IPS DF 4.7 (cell line): ENCODE data around the gene GATAD2B.
"Not testable (repeated sequence)": the region's sequence is repeated elsewhere in the genome, so short reads cannot be mapped to it uniquely, and the experiment has no call there.

ENCODE experiments used
- DNase-seq: peaks from one replicate; pipeline ENCODE4 v3.0.0-alpha.2; 2013; ENCODE audit warnings: low spot score; ENCODE audit errors: extremely low read depth

Gene GATAD2B

GRCh38 chr1:153840774-153841173, 82.0 kb downstream of the GATAD2B start:
- not testable (repeated sequence) for DNase-seq

- DNase-seq: not testable (repeated sequence)
Observed at GRCh38 chr1:153833968-153834367, 88.8 kb downstream of the GATAD2B start.

- DNase-seq: no peak
Observed at GRCh38 chr1:153833171-153833570, 89.6 kb downstream of the GATAD2B start.

DNA sequence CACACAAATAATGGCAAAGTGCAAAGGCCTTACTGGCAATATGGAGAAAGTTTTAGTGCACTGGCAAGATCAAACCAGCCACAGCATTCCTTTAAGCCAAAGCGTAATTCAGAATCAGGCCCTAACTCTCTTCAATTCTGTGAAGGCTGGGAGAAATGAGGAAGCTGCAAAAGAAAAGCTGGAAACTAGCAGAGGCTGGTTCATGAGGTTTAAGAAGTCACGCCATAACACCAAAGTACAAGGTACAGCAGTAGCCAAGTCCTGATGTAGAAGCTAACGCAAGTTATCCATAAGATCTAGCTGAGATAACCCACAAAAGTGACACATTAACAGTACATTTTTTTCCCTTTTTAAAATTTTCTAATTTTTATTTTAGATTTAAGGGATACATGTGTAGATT, 90.5 kb downstream of the GATAD2B start:
- DNase-seq: no peak

DNA sequence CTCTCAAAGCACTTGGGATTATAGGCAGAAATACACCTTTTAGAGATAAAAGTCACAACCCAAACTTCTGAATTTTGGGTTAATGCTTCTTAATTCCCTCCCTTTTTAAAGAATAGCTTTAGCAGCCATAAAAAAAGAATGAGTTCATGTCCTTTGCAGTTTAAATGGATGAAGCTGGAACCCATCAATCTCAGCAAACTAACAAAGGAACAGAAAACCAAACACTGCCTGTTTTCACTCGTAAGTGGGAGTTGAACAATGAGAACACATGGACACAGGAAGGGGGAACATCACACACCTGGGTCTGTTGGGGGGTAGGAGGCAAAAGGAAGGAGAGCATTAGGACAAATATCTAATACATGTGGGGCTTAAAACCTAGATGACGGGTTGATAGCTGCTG, 91.7 kb downstream of the GATAD2B start:
- DNase-seq: no peak

- no peak for DNase-seq
Observed at GRCh38 chr1:153827168-153827964, 95.4 kb downstream of the GATAD2B start.

- DNase-seq: no peak
Observed at GRCh38 chr1:153818876-153819275, 103.9 kb downstream of the GATAD2B start.

GRCh38 chr1:153816283-153816889, 106.4 kb downstream of the GATAD2B start:
- no peak for DNase-seq

GRCh38 chr1:153805886-153806719, 116.7 kb downstream of the GATAD2B start:
- DNase-seq: no peak

DNA sequence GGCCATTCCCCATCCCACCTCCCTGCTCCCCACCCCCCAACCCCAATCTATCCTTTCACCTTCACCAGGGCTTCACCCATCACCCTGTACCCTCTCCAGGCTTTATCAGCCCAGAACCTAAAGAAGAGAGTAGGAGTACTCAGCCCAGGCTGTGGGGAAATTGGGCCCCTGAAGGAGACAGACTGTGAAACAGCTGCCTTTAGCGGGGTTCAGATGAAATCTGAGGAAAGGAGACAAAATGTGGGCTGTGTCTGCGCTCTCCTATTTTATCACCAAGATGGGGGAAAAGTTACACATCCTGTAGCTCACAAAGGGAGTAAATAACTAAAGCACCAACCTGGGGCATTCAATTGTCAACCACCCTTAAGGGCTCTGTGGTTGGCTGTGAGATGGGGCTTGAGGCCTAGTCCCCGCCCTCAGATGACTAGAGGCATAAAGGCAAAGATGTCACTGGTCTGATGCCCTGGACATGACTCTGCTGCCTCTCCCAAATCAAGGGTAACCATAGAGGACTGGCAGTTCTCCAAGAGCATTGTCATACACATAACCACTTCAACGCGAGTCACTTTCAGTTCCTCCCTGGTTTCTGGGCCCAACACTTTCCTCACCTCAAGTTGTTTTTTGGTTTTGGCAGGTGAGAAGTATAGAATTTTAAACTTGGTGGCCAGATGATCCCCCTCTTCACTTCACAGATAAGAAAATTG, 117.6 kb downstream of the GATAD2B start:
- no peak for DNase-seq

DNA sequence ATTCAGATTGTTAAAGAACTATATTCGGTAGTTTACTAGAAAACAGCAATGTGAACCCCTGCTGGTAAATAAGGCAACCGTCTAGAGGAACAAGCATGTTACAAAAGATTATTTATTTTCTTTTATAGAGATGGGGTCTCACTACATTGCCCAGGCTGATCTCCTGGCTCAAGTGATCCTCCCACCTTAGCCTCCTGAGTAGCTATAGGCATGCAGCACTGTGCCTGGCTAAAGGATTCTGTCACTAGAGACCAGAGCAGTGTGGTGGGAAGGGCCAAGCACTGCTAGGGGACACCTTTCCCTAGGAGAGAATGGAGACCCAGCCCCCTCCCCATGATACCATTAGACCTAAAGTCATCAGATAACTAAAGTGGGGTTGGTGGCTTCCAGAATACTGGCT, 118.7 kb downstream of the GATAD2B start:
- no peak for DNase-seq

DNA sequence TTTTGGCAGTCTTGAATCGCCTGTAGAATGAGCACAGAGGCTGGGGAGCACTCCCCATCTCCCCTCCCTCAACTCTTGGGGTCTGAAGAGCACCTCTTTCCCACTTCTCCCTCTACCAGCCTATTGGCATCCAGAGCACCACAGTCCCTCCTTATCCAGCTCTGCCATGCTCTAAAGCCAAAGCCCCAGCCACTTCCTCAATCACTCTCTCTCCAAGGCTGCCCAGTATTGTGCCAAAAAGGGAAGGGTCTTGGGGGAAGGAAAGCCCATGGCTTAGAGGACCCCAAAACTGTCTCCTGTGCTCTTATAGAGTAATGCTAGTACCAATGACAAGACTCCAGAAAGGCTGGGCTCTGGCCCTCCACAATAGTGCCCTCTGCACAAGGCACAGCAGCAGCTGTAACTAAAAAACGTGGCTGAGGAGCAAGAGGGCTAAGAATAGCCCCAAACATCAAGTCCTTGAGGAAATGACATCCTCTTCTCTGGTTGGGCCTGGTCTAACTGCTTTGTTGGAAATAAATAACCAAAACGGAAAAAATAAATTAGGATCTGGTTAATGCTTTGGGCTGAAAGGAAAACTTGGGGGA, 119.2 kb downstream of the GATAD2B start:
- DNase-seq: no peak

DNA sequence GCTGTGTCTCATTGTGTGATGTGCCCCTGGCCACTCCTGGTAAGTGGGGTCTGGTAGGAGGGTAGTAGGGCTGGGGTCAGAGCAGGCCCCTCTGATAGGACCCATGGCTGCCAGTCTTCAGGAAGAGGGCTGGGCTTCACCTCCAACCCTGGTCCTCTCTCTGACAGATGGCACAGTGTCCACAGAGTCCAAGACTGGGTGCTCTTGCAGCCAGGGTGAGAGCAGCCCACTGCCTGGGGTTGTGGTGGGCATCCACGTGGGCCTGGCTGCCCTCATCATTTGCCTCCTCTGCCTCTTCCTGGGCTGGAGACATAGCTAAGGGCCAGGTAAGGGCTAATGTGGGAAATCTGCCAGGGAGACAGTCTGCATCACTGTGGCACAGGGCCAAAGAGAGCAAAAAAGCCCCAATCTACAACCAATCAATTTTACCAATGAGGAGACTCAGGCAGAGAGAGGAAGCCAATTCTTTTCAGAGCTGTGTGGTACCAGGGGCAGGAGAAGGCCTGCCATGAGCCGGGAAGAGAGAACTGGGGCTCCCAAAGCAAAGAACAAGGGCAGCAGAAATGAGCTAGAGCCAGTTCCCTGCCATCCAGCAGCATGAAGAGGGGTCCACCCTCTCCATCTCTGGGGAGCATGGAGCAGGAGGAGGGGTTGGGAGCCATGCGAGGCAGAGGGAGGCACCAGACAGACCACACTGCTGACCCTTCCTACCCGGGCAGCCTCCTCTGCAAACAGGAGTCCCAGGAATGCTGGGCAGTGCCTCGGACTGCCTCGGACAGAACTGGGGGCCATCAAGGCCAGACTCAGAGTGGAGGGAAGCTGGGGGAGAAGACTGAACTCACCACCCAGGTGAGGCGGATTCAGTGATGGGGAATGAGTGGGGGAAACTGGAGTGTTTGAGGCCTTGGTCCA, 120.7 kb downstream of the GATAD2B start:
- DNase-seq: no peak

GRCh38 chr1:153801028-153801625, 121.6 kb downstream of the GATAD2B start:
- no peak for DNase-seq

- no peak for DNase-seq
Observed at GRCh38 chr1:153800516-153800915, 122.3 kb downstream of the GATAD2B start.

DNA sequence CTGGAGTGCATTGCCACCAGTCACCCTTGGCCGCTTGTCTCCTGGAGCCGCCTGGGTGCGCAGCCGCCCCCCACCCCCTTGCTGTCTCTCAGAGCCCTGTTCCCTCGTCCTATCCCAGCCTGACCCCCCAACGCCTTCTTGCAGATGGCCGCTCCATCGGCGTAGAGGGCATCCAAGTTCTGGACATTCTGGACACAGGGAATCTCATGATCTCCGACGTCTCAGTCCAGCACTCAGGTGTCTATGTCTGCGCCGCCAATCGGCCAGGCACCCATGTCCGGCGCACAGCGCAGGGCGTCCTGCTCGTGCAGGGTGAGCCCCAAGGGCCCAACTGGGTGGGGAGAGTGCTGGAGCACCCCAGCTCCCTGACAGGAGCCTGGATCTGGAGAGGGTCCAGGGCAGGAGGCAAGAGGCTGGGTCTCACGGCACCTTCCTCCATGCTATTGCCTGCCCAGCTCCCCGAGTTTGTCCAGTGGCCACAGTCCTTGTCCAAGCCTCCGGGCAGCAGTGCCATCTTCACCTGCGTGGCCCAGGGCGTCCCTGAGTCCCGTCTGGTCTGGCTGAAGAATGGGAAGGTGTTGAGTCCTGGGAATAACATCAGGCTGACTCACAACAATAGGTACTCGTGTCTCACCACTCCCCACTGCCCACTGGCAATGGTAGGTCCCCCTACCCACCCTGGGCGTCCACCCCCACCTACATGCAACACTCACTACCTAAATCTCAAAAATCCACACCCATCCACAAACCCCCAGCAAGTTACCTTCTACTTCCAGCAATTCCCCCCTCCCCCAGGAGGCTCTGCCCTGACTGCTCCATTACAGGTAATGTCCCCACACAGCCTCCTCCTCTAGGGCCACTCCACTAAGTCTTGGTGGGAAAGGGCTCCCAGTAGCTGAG, 123.0 kb downstream of the GATAD2B start:
- DNase-seq: no peak

DNA sequence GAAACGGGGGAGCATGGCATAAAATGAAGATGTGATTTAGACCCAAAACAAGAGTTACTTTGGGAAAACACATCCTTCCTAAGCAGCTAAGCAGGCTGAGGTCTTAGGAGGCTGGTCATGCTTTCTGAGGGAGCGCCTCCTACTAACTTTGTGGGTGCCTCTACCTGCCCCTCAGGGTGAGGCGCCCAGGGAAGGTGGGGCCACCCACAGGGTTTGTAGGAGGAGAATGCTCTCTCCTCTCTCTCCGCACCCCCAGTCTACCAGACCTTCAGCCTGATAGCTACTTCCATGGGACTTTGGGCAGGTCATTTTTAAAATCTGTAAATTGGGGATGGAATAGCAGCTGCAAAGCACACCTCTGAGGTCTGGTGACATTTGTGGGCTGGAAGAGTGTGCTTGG, 123.8 kb downstream of the GATAD2B start:
- no peak for DNase-seq

DNA sequence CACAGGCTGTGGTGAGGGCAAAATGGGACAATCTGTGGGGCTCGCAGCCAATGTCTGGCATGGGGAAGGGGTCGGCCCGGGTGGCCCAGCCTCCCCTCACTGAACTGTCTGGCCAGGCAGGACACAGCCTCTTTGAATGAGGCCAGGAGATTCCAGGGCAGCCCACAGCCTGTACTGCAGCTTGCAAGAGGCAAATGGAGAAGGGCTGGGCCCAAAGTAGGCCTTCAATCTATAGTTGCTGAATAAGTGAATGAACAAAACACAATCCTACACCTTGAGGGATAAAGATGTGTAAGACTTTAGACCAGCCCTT, 124.3 kb downstream of the GATAD2B start:
- DNase-seq: no peak
